Large intestine (tissue), 3 donors: Measurements from ENCODE around the gene NRG3. TPM values are rescaled to one million over a fixed set of nuclear protein-coding genes. Genes with fewer than 3 reads are reported as not detected.

Experiments used
- DNase-seq, 2 donors: peaks; one replicate each; pipeline versions ENCODE4 v3.0.0 to v3.0.0-alpha.2; 2013
- H3K27ac ChIP-seq: one replicate; pipeline ENCODE4 v1.5.1; 2013; ENCODE audit warnings: low read length
- H3K27me3 ChIP-seq: 2 replicates; pipeline ENCODE4 v1.6.1; 2013; ENCODE audit warnings: low read length; ENCODE audit not compliant: control insufficient read depth, insufficient read depth
- H3K36me3 ChIP-seq: 2 replicates; pipeline ENCODE4 v1.6.1; 2013; ENCODE audit warnings: low read length; ENCODE audit not compliant: control insufficient read depth, insufficient read depth
- H3K4me1 ChIP-seq: one replicate; pipeline ENCODE4 v1.6.1; 2013; ENCODE audit warnings: low read length; ENCODE audit not compliant: control insufficient read depth, insufficient read depth
- H3K4me3 ChIP-seq: one replicate; pipeline ENCODE4 v1.5.1; 2013; ENCODE audit warnings: low read length
- H3K9me3 ChIP-seq: one replicate; pipeline ENCODE4 v1.6.1; 2013; ENCODE audit warnings: mild to moderate bottlenecking, low read depth, low read length, moderate library complexity; ENCODE audit not compliant: control insufficient read depth
- WGBS: methylation state at CpG from one replicate; pipeline ENCODE4 v1.1.5; 2013; ENCODE audit warnings: low lambda C conversion rate; ENCODE audit not compliant: insufficient coverage; 5-methylcytosine and 5-hydroxymethylcytosine counted together
- polyA plus RNA-seq: library from polyadenylated mRNA; unstranded; fragments of 120-200 nt; gene quantifications from one replicate; pipeline ENCODE4 v1.2.1, GENCODE V29; 2013

Gene NRG3
- polyA plus RNA-seq, 1 donor, result 0.96 TPM

DNA sequence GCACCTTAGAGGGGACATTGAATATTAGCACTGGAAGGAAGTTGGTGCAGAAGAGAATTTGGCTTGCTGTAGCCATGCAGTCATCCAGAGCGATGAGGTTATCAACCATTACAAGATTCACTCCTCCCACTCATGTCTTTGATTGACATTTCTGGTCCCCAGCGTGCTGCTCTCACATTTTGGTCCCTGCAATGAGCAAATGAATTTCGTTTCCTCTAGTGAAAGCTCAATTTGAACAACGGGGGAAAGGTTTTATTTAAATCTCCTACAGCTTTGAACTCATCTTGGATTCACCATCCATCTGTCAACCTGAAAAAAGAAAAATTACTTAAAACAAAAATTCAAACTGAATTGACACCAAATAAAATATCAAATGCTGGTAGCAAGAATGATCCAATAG lies 975.2 kb downstream of the NRG3 start:
- Histone ChIP-seq H3K4me1 (no peaks in the 10 kb centered on the region), H3K27ac (no peak overlapping the region), H3K9me3 (no peaks in the 10 kb centered on the region), H3K4me3 (no peak overlapping the region), H3K27me3 (no peaks in the 10 kb centered on the region), H3K36me3 (no peaks in the 10 kb centered on the region)
- 88% methylated on average over 2 of the region's 4 CpGs for WGBS
- no peak for DNase-seq

DNA sequence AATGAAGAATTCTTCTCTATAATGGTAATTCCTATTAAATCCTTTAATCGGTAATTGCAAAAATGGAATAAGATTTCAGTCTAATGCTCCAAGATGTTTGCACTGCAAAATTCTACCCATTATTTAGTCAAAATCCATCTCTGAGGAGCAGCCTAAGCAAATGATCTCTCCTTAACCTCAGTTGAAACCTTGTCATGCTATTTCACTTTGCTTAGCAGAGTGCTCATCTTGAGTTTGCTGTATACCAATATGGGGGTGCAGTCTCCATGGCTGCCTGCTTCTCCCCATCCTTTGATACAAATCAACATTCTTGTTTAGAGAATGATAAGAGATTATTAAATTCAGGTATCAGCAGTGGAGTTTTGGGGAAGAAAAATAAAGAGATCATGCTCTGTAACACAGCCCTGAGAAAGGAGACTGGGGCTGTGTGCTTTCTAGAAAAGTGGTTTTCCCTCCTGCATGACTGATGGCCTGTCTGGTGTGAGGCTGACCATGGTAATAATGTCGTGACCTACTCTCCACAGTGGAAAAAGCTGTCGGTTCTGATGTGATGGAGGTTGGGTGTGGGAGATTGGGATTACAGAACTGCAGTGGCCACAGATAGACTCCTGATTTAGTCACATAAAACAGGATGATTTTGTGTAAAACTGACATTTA lies 982.1 kb downstream of the NRG3 start:
- H3K4me3 ChIP-seq, result no peak overlapping the region
- 100% methylated on average over 1 of the region's 3 CpGs for WGBS
- no peaks in the 10 kb centered on the region for H3K36me3 ChIP-seq
- H3K9me3 ChIP-seq, result no peaks in the 10 kb centered on the region
- no peaks in the 10 kb centered on the region for H3K4me1 ChIP-seq
- H3K27ac ChIP-seq, result no peak overlapping the region
- DNase-seq, result no peak
- H3K27me3 ChIP-seq, result no peaks in the 10 kb centered on the region

DNA sequence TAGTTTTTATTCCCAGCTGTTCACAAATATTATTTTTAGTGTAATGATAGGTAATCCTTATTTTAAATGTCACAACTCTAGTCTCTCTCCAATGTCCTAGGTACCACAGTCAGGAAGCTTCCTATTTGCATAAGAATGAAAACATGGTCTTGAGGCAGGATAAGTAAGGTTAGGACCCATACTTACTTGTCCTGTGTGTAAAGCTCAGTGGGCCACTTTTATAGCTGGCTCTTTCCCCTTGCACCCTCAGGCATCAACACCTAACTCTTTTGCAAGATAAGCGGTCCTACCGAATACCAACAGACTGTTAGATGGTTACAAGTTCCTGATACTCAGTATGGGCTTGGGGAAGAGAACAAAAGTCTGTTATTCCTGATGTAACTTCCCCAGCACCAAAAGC lies 986.9 kb downstream of the NRG3 start:
- no peaks in the 10 kb centered on the region for H3K9me3 ChIP-seq
- H3K4me3 ChIP-seq, result no peak overlapping the region
- no peaks in the 10 kb centered on the region for H3K36me3 ChIP-seq
- no peaks in the 10 kb centered on the region for H3K4me1 ChIP-seq
- H3K27me3 ChIP-seq, result no peaks in the 10 kb centered on the region
- no CpG with 5 or more reads among the region's 2 CpGs for WGBS
- no peak for DNase-seq
- H3K27ac ChIP-seq, result no peak overlapping the region

DNA sequence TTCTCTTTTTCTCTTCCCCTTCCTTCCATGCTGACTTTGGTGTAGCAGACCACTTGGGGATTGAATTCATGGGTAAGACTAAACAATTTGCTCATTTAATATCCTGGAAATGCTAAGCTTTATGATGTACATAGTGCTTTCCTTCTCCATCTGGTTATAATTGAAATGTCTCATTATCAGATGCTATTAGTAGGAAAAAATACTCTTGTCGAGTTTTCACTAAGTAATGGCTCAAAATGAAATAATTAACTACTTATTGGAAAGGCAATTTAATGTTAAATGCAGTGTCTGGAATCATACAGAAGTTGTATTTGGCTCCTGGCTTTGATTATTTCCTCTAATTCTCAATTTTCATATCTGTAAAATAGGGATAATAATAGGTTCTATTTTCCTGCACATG lies 990.4 kb downstream of the NRG3 start:
- DNase-seq, result no peak
- H3K27me3 ChIP-seq, result no peaks in the 10 kb centered on the region
- no peaks in the 10 kb centered on the region for H3K9me3 ChIP-seq
- no peaks in the 10 kb centered on the region for H3K36me3 ChIP-seq
- H3K4me3 ChIP-seq, result no peak overlapping the region
- H3K27ac ChIP-seq, result no peak overlapping the region
- H3K4me1 ChIP-seq, result no peaks in the 10 kb centered on the region
- WGBS, result 60% methylated on average over 1 of the region's 1 CpG

DNA sequence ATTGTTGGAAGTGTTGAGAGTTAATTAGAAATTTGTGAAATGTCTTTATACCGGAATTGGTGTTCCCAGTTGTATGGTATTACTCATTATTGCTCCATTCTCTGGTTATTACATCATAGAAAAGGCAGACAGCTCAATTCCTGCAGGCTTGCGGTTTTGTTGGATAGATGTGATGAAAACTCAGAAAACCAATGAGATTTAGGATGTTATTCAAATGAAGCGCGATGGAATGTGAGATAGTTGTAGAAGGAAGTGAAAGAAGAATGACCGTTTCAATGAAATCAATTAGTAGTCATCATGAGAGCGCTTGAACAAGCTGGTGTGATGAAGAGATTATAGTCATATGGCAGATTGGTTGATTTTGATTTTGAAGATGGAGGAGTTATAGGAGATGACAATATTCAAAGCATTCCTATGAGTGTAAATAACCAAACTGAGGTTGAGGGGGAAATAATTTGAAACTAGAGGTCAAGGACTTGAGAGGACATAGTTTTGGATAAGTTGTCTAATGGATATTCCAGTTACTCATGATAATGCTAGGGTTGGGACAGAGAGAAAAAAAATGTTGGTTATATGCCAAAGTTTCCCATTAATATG lies 991.5 kb downstream of the NRG3 start:
- Histone ChIP-seq H3K9me3 (no peaks in the 10 kb centered on the region), H3K4me3 (no peak overlapping the region), H3K4me1 (no peaks in the 10 kb centered on the region), H3K27ac (no peak overlapping the region), H3K27me3 (no peaks in the 10 kb centered on the region), H3K36me3 (no peaks in the 10 kb centered on the region)
- WGBS, result 71% methylated on average over 4 of the region's 6 CpGs
- no peak for DNase-seq

DNA sequence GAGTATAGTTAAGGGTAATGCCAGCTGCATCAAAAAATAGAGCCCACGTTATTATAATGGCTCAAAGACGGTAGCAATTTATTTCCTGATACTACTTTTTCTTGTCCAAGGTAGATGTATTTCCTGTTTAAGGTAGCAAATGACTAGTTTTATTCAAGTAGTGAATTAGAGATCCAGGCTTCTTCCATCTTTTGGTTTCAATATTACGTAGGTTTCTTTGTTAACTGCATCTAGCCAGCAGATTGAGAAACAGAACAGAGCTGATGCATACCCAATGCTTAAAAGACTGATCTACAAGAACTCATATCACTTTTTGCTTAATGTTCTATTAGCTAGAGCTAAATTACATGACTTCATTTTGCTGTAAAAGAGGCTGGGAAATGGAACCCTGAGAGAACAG lies 992.1 kb downstream of the NRG3 start:
- Histone ChIP-seq H3K27me3 (no peaks in the 10 kb centered on the region), H3K27ac (no peak overlapping the region), H3K9me3 (no peaks in the 10 kb centered on the region), H3K36me3 (no peaks in the 10 kb centered on the region), H3K4me3 (no peak overlapping the region), H3K4me1 (no peaks in the 10 kb centered on the region)
- WGBS, result no CpG with 5 or more reads among the region's 3 CpGs
- DNase-seq, result no peak

DNA sequence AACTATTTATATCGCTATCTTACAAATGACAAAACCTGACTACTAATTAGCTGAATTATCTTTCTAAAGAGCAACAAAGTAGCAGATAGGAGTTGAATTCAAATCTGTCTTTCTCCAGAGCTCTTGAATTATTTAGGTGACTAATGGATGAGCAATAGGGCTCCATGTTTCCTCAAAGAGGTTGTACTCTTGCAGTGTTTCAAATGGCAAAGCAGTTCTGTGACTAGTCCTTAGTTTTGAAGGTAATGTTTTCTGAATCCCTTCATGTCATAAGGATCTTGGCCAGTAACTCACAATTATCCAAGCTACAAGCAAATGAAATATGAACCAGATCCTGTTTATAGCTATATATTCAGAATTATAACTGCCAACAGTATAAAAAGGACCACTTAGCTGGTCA lies 999.7 kb downstream of the NRG3 start:
- 100% methylated on average over 1 of the region's 1 CpG for WGBS
- no peaks in the 10 kb centered on the region for H3K36me3 ChIP-seq
- no peaks in the 10 kb centered on the region for H3K9me3 ChIP-seq
- DNase-seq, result no peak
- H3K4me1 ChIP-seq, result no peaks in the 10 kb centered on the region
- H3K27ac ChIP-seq, result no peak overlapping the region
- no peaks in the 10 kb centered on the region for H3K27me3 ChIP-seq
- no peak overlapping the region for H3K4me3 ChIP-seq

DNA sequence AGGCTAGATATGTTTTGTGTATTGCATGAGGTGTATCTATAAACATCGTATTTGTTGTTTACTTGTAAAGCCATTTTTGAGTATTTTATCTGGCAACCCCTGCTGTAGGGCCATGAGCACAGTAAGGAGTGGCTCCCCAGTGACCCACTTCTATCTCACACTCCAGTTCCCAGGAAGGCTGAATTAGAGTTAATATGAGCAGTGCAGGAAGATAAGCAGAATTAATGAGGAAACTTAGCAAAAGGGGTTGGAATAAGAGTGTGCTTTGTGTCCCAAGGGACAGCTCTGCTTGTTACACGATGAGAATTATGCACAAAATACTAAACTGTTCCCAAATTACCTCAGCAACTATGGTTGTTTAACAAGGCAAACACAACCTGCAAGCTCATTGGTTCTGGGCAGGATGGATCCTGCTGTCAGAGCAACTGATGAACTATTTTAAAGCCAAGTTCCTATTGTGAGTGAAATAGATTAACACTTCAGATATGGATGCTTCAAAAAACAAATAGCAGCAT lies 1005.8 kb downstream of the NRG3 start:
- no peak for DNase-seq

DNA sequence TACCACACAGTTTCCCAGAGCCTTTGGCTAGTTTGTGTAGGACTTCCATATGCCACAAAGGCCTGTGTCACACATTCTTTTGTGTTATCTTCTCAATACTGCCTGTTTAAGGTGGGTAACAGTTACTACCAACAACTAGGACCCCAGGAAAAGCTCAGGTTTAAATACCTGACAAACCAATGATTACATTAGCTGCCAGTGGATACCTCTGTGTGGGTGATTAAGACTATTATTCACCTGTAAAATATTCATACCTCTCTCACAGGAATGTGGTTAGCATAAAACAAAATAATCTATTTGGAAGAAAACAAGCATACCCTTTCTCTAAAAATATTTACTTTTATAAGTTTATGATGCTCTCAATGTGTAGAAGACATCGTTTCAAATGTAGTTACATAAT lies 1007.7 kb downstream of the NRG3 start:
- Histone ChIP-seq H3K36me3 (no peaks in the 10 kb centered on the region), H3K4me1 (no peaks in the 10 kb centered on the region), H3K9me3 (no peaks in the 10 kb centered on the region), H3K27me3 (no peaks in the 10 kb centered on the region), H3K27ac (no peak overlapping the region), H3K4me3 (no peak overlapping the region)
- no peak for DNase-seq
- no CpG with 5 or more reads among the region's 1 CpG for WGBS

More for the DNA sequence above, 1005.8 kb downstream of the NRG3 start:
- WGBS, result 80% methylated on average over 1 of the region's 2 CpGs
- Histone ChIP-seq H3K27ac (no peak overlapping the region), H3K27me3 (no peaks in the 10 kb centered on the region), H3K4me3 (no peak overlapping the region), H3K36me3 (no peaks in the 10 kb centered on the region), H3K4me1 (no peaks in the 10 kb centered on the region), H3K9me3 (no peaks in the 10 kb centered on the region)

DNA sequence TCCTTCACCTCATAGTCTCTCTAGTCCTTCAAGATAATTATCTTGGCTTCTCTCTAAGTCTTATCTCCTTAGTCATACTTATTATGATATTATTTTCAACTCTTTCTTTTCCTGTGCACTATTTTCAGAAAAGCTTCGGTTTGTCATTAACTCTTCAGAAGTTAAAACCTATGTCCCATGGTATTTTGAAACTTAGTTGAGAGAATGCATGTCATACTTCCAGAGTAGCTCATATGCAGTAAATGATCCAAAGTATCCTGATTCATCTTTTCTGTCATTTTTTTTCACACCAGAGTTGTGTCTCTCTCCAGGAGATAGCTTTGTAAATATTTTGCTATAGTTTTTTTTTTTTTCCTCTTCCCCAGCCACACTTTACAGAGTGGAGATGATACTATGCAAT lies 1008.6 kb downstream of the NRG3 start:
- H3K9me3 ChIP-seq, result no peaks in the 10 kb centered on the region
- WGBS, result 75% methylated on average over 1 of the region's 1 CpG
- H3K4me3 ChIP-seq, result no peak overlapping the region
- DNase-seq, result no peak
- H3K27me3 ChIP-seq, result no peaks in the 10 kb centered on the region
- H3K27ac ChIP-seq, result no peak overlapping the region
- no peaks in the 10 kb centered on the region for H3K36me3 ChIP-seq
- H3K4me1 ChIP-seq, result no peaks in the 10 kb centered on the region

DNA sequence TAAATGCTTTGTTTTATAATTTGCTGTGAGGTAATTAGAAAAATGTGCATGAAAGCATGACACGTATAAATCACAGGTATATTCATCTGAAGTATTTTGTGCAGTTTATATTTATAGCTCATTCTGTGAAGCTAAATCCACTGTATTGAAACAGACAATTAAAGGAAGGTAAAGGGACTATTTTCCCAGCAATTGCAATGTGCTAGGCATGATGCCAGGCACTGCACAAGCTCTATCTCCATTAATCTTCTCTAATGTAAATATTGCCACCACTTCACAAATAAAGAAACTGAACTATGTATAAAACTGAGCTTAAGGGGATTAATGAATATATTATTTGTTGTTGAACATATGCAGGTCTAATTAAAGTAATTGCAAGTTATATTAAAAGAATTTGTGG lies 1012.5 kb downstream of the NRG3 start:
- Histone ChIP-seq H3K9me3 (no peaks in the 10 kb centered on the region), H3K36me3 (no peaks in the 10 kb centered on the region), H3K4me3 (no peak overlapping the region), H3K4me1 (no peaks in the 10 kb centered on the region), H3K27ac (no peak overlapping the region), H3K27me3 (no peaks in the 10 kb centered on the region)
- 100% methylated on average over 1 of the region's 1 CpG for WGBS
- no peak for DNase-seq
